ENCODE measurements around the gene CTTNBP2NL. TPM values are rescaled to one million over a fixed set of nuclear protein-coding genes. Genes with fewer than 3 reads are reported as not detected.

CTTNBP2NL gene
- total and polyA plus RNA-seq, 2 of the 4 experiments (the other 2 are of a cell fraction): 12.4 to 22.0 TPM

GRCh38 chr1:112418099-112418892, 22.3 kb downstream of the CTTNBP2NL start (continued):
- no peak for TF ChIP-seq ELK1 (IDR thresholded peaks at IDR 0.05; ENCODE audit: borderline replicate concordance, low read depth, low read length)

- Histone ChIP-seq H3K27ac (ENCODE audit: insufficient read depth, low read length) (peak overlapping the region; percentile 32; the same call in 1 of the 2 replicates), H3K56ac (ENCODE audit: extremely low read depth, insufficient read depth, low read length) (no peak overlapping the region), H3K23ac (ENCODE audit: low read depth, low read length) (no peak overlapping the region), H3K36me3 (ENCODE audit: control insufficient read depth, insufficient read depth, low read length) (peaks cover 17% of the 10 kb centered on the region), H4K8ac (ENCODE audit: low read depth in 2 of 2, low read length in 2 of 2) (no peak overlapping the region), H3K9ac (ENCODE audit: low read depth, low read length) (no peak overlapping the region), H3K4me1 (ENCODE audit: control insufficient read depth, insufficient read depth, low read length) (peaks cover 3% of the 10 kb centered on the region), H2AK5ac (ENCODE audit: low read depth, low read length) (no peak overlapping the region), H4K91ac (ENCODE audit: insufficient read depth, low read depth, low read length) (no peak overlapping the region), H2BK20ac (ENCODE audit: low read depth, low read length) (no peak overlapping the region), H3K18ac (ENCODE audit: low read depth, low read length) (no peak overlapping the region), H2AFZ (replicated peaks; ENCODE audit: low read length, poor library complexity) (no peak overlapping the region), H3K9me1 (ENCODE audit: insufficient read depth, low read length) (peaks cover 7% of the 10 kb centered on the region), H3K4ac (ENCODE audit: low read depth, low read length) (no peak overlapping the region), H3K4me2 (ENCODE audit: low read depth, low read length) (no peak overlapping the region), H3K27me3 (ENCODE audit: control insufficient read depth, insufficient read depth, low read length) (no peaks in the 10 kb centered on the region), H3K14ac (replicated peaks; ENCODE audit: low read depth, low read length) (no peak overlapping the region), H3K79me1 (ENCODE audit: low read depth in 1 of 2, low read length in 2 of 2) (peaks cover 26 to 54% of the 10 kb centered on the region in 2 experiments), H4K20me1 (ENCODE audit: insufficient read depth, low read length) (peaks cover 12% of the 10 kb centered on the region; the same call in 1 of the 2 replicates), H2AK9ac (replicated peaks; ENCODE audit: low read depth, low read length, poor library complexity) (no peak overlapping the region), H3K9me3 (ENCODE audit: control insufficient read depth, insufficient read depth, low read length) (no peaks in the 10 kb centered on the region), H2BK120ac (ENCODE audit: low read depth, low read length) (no peak overlapping the region), H2BK15ac (ENCODE audit: low read depth, low read length) (no peak overlapping the region), H4K5ac (ENCODE audit: low read depth, low read length) (no peak overlapping the region), H2BK5ac (ENCODE audit: low read depth, low read length, poor library complexity, severe bottlenecking) (peak overlapping the region; percentile 29), H3K4me3 (ENCODE audit: insufficient read depth, low read depth, low read length) (no peak overlapping the region)
- ATAC-seq (ENCODE audit: low read depth) (peak; percentile 61), DNase-seq (no peak)
- TF ChIP-seq NFE2L2 (IDR thresholded peaks at IDR 0.05; ENCODE audit: low read depth, low read length) (no peak), RCOR1 (IDR thresholded peaks at IDR 0.05; ENCODE audit: insufficient replicate concordance, low read length) (no peak), CTCF (conservative IDR thresholded peaks at IDR 0.05; ENCODE audit: low read depth, low read length) (no peak), BHLHE40 (IDR thresholded peaks at IDR 0.05; ENCODE audit: low read depth, low read length) (no peak), MAZ (IDR thresholded peaks at IDR 0.05; ENCODE audit: borderline replicate concordance, low read depth, low read length) (no peak), MAFK (IDR thresholded peaks at IDR 0.05; ENCODE audit: low read depth, low read length) (no peak), ELK1 (IDR thresholded peaks at IDR 0.05; ENCODE audit: borderline replicate concordance, low read depth, low read length) (no peak)
- no CpG with 5 or more reads among the region's 1 CpG for WGBS, 2 experiments (ENCODE audit: extremely low coverage in 2 of 2, insufficient read length in 1 of 2)
- dilution Hi-C loops (cut with HindIII; ENCODE audit: low sequenced_read_pairs, unreplicated experiment) (no loop called here), in situ Hi-C loops (cut with MboI; ENCODE audit: low sequenced_read_pairs) (no loop called here), intact Hi-C loops (cut with micrococcal nuclease) (no loop called here)
- BruUV-seq (replicated peaks): no TSS peak
- ChIA-PET POLR2A (ENCODE audit: unreplicated experiment) (no interaction called here), CTCF (no interaction called here)
Measured at GRCh38 chr1:112423207-112423606, 27.2 kb downstream of the CTTNBP2NL start.
